Stomach (tissue), 9 donors: Measurements from ENCODE around the gene RPH3AL. TPM values are rescaled to one million over a fixed set of nuclear protein-coding genes. Genes with fewer than 3 reads are reported as not detected.

Experiments
- DNase-seq, 2 donors: peaks; one replicate each; pipeline versions ENCODE4 v3.0.0 to v3.0.0-alpha.2; 2013 to 2019
- H3K27ac ChIP-seq, 5 donors: fragments of 200-600 bp in 4 of 5; sonication (generic) in 4 of 5; one replicate each; pipeline ENCODE4 v1.5.1; 2013 to 2019; ENCODE audit warnings: mild to moderate bottlenecking in 1 of 5, moderate library complexity in 1 of 5
- H3K27me3 ChIP-seq, 3 donors: fragments of 200-600 bp; sonication (generic); one replicate each; pipeline ENCODE4 v1.5.1; 2017 to 2019; ENCODE audit warnings: mixed run types in 1 of 3
- H3K36me3 ChIP-seq, 4 donors: fragments of 200-600 bp; sonication (generic); 1 replicate in 3 of 4; 2 replicates in 1 of 4; pipeline ENCODE4 v1.5.1; 2016 to 2019
- H3K4me1 ChIP-seq, 4 donors: fragments of 200-600 bp; sonication (generic); one replicate each; pipeline ENCODE4 v1.5.1; 2016 to 2019
- H3K4me3 ChIP-seq, 4 donors: fragments of 200-600 bp; sonication (generic) in 3 of 4; one replicate each; pipeline ENCODE4 v1.5.1; 2016 to 2019; ENCODE audit warnings: mild to moderate bottlenecking in 1 of 4
- H3K9me3 ChIP-seq, 4 donors: fragments of 200-600 bp; sonication (generic); one replicate each; pipeline ENCODE4 v1.5.1; 2016 to 2019
- CTCF ChIP-seq, 7 experiments: fragments of 450-650 bp in 4 of 7; fragments of 200-600 bp in 3 of 7; sonication (generic) in 3 of 7; IDR thresholded peaks; one replicate each; pipeline ENCODE4 v1.5.1; 2016 to 2019; ENCODE audit warnings: antibody characterized with exemption in 7 of 7, control low read depth in 2 of 7, mild to moderate bottlenecking in 1 of 7
- EP300 ChIP-seq: sonication (generic); formaldehyde crosslinking; IDR thresholded peaks from one replicate; pipeline ENCODE4 v1.6.1; 2017; ENCODE audit warnings: antibody characterized with exemption
- POLR2A ChIP-seq, 4 donors: fragments of 450-650 bp; IDR thresholded peaks; one replicate each; pipeline ENCODE4 v1.6.1; 2016; ENCODE audit warnings: antibody characterized with exemption in 4 of 4, control low read depth in 2 of 4, mild to moderate bottlenecking in 1 of 4, moderate library complexity in 1 of 4
- POLR2AphosphoS5 ChIP-seq, 3 donors: sonication (generic); formaldehyde crosslinking; IDR thresholded peaks; one replicate each; pipeline ENCODE4 v1.6.1; 2016; ENCODE audit warnings: antibody characterized with exemption in 3 of 3
- WGBS, 5 donors: extraction: QIAGEN DNeasy Blood & Tissue Kit in 3 of 5; methylation state at CpG; one replicate each; pipeline versions ENCODE4 v1.1.5 to v1.1.7; 2013 to 2018; 5-methylcytosine and 5-hydroxymethylcytosine counted together
- intact Hi-C: fragments of 100-400 bp; cut with DNase I; formaldehyde crosslinking; loops from one replicate; pipeline ENCODE4 v1.15.1; 2023; ENCODE audit warnings: low total_unique reads
- polyA plus RNA-seq, 3 donors: library from polyadenylated mRNA; stranded (reverse); fragments of 200-250 nt; gene quantifications; one replicate each; pipeline ENCODE4 v1.2.3, GENCODE V29; 2013
- total RNA-seq, 5 donors: library from RNA; depleted of rRNA; stranded (reverse); fragments of >200 nt; gene quantifications; one replicate each; pipeline versions ENCODE4 v1.1.0 to v1.2.3, GENCODE V29; 2014 to 2016
- donor health status: healthy with polysubstance abuse.
- donor health status: Bipolar disorder and iron deficiency.
- donor health status: healthy.

Gene RPH3AL
- total and polyA plus RNA-seq, 8 donors, result 4.9 to 38.5 (median 17.4) TPM

- DNase-seq, result peak in 1 of 2 donors; percentile 10
- no peaks in the 10 kb centered on the region for H3K9me3 ChIP-seq
- intact Hi-C loops, result no loop called here
- H3K27me3 ChIP-seq, result no peaks in the 10 kb centered on the region
- H3K4me3 ChIP-seq, result no peak overlapping the region
- TF ChIP-seq EP300 (no peak), CTCF (IDR thresholded peaks at IDR 0.05) (no peak), POLR2A (IDR thresholded peaks at IDR 0.05) (no peak), POLR2AphosphoS5 (IDR thresholded peaks at IDR 0.05) (no peak)
- peaks cover 0 to 8% (median 5%) of the 10 kb centered on the region in 4 donors for H3K4me1 ChIP-seq
- 87 to 93% (median 92%) methylated on average over 13 of the region's 13 CpGs for WGBS, 5 donors
- H3K27ac ChIP-seq, result no peak overlapping the region
- peaks cover 0 to 3% (median 0%) of the 10 kb centered on the region in 4 donors for H3K36me3 ChIP-seq
These were observed 100.2 kb downstream of the RPH3AL start for GRCh38 chr17:252456-252855.

GRCh38 chr17:251531-251930 lies 101.1 kb downstream of the RPH3AL start:
- no peak for DNase-seq
- H3K27ac ChIP-seq, result no peak overlapping the region
- WGBS, 5 donors, result 89 to 93% (median 89%) methylated on average over 12 of the region's 12 CpGs
- TF ChIP-seq POLR2AphosphoS5 (IDR thresholded peaks at IDR 0.05) (no peak), CTCF (IDR thresholded peaks at IDR 0.05) (no peak)
- H3K4me1 ChIP-seq, result peaks cover 0 to 8% (median 5%) of the 10 kb centered on the region in 4 donors
- no peaks in the 10 kb centered on the region for H3K9me3 ChIP-seq
- no peaks in the 10 kb centered on the region for H3K27me3 ChIP-seq
- H3K36me3 ChIP-seq, result peaks cover 0 to 11% (median 4%) of the 10 kb centered on the region in 4 donors
- intact Hi-C loops, result no loop called here
- H3K4me3 ChIP-seq, result no peak overlapping the region

GRCh38 chr17:250487-251300 lies 101.9 kb downstream of the RPH3AL start:
- TF ChIP-seq EP300 (no peak), POLR2AphosphoS5 (IDR thresholded peaks at IDR 0.05) (no peak), CTCF (IDR thresholded peaks at IDR 0.05) (no peak), POLR2A (IDR thresholded peaks at IDR 0.05) (no peak)
- 87 to 93% (median 90%) methylated on average over 26 to 27 of the region's 27 CpGs for WGBS, 5 donors
- intact Hi-C loops, result no loop called here
- no peak overlapping the region for H3K27ac ChIP-seq
- H3K4me3 ChIP-seq, result no peak overlapping the region
- no peaks in the 10 kb centered on the region for H3K27me3 ChIP-seq
- peaks cover 0 to 18% (median 9%) of the 10 kb centered on the region in 4 donors for H3K36me3 ChIP-seq
- H3K9me3 ChIP-seq, result no peaks in the 10 kb centered on the region
- peaks cover 0 to 8% (median 5%) of the 10 kb centered on the region in 4 donors for H3K4me1 ChIP-seq
- DNase-seq, result no peak

- Histone ChIP-seq H3K4me3 (no peak overlapping the region), H3K27ac (no peak overlapping the region), H3K36me3 (peaks cover 0 to 30% (median 18%) of the 10 kb centered on the region in 4 donors), H3K27me3 (no peaks in the 10 kb centered on the region), H3K9me3 (no peaks in the 10 kb centered on the region), H3K4me1 (peaks cover 0 to 8% (median 5%) of the 10 kb centered on the region in 4 donors)
- TF ChIP-seq EP300, result no peak
- no peak for TF ChIP-seq CTCF (IDR thresholded peaks at IDR 0.05)
- TF ChIP-seq POLR2A (IDR thresholded peaks at IDR 0.05), result no peak
- TF ChIP-seq POLR2AphosphoS5 (IDR thresholded peaks at IDR 0.05), result no peak
- intact Hi-C loops, result no loop called here
- peak in 1 of 2 donors; percentile 37 for DNase-seq
- WGBS, 5 donors, result 72 to 81% (median 77%) methylated on average over 21 to 24 of the region's 24 CpGs
These were observed 103.2 kb downstream of the RPH3AL start for GRCh38 chr17:249236-249993.
